Measurements from ENCODE around the gene CXCR6.

CXCR6 gene

GRCh38 chr3:45988362-45988761 lies 45.1 kb downstream of the CXCR6 start:
- no peak overlapping the region for H3K4me3 ChIP-seq (replicated peaks; ENCODE audit: low read depth, low read length)
- H3K36me3 ChIP-seq (ENCODE audit: control insufficient read depth, insufficient read depth, low read length) = peaks cover 5% of the 10 kb centered on the region
- no peak for DNase-seq (ENCODE audit: extremely low read depth, insufficient read length)
- H3K27me3 ChIP-seq (replicated peaks; ENCODE audit: control insufficient read depth, insufficient read depth, low read length) = no peaks in the 10 kb centered on the region
- TF ChIP-seq CTCF (IDR thresholded peaks at IDR 0.05; ENCODE audit: insufficient read depth, low read length, poor library complexity, severe bottlenecking) = no peak

- no peaks in the 10 kb centered on the region for H3K27me3 ChIP-seq (replicated peaks; ENCODE audit: control insufficient read depth, insufficient read depth, low read length)
- no peak overlapping the region for H3K4me3 ChIP-seq (replicated peaks; ENCODE audit: low read depth, low read length)
- H3K36me3 ChIP-seq (ENCODE audit: control insufficient read depth, insufficient read depth, low read length) = peaks cover 5% of the 10 kb centered on the region
- TF ChIP-seq CTCF (IDR thresholded peaks at IDR 0.05; ENCODE audit: insufficient read depth, low read length, poor library complexity, severe bottlenecking) = no peak
- no peak for DNase-seq (ENCODE audit: extremely low read depth, insufficient read length)
Measured at GRCh38 chr3:45988804-45989203, 45.5 kb downstream of the CXCR6 start.

- H3K4me3 ChIP-seq (replicated peaks; ENCODE audit: low read depth, low read length) = no peak overlapping the region
- no peak for TF ChIP-seq CTCF (IDR thresholded peaks at IDR 0.05; ENCODE audit: insufficient read depth, low read length, poor library complexity, severe bottlenecking)
- H3K27me3 ChIP-seq (replicated peaks; ENCODE audit: control insufficient read depth, insufficient read depth, low read length) = no peaks in the 10 kb centered on the region
- no peaks in the 10 kb centered on the region for H3K36me3 ChIP-seq (ENCODE audit: control insufficient read depth, insufficient read depth, low read length)
- DNase-seq (ENCODE audit: extremely low read depth, insufficient read length) = no peak
Measured at GRCh38 chr3:45990181-45990580, 46.9 kb downstream of the CXCR6 start.

GRCh38 chr3:45991341-45991740 lies 48.1 kb downstream of the CXCR6 start:
- no peaks in the 10 kb centered on the region for H3K36me3 ChIP-seq (ENCODE audit: control insufficient read depth, insufficient read depth, low read length)
- H3K4me3 ChIP-seq (replicated peaks; ENCODE audit: low read depth, low read length) = no peak overlapping the region
- DNase-seq (ENCODE audit: extremely low read depth, insufficient read length) = no peak
- H3K27me3 ChIP-seq (replicated peaks; ENCODE audit: control insufficient read depth, insufficient read depth, low read length) = no peaks in the 10 kb centered on the region
- no peak for TF ChIP-seq CTCF (IDR thresholded peaks at IDR 0.05; ENCODE audit: insufficient read depth, low read length, poor library complexity, severe bottlenecking)

GRCh38 chr3:45992133-45992729 lies 49.0 kb downstream of the CXCR6 start:
- no peaks in the 10 kb centered on the region for H3K36me3 ChIP-seq (ENCODE audit: control insufficient read depth, insufficient read depth, low read length)
- H3K4me3 ChIP-seq (replicated peaks; ENCODE audit: low read depth, low read length) = no peak overlapping the region
- no peak for DNase-seq (ENCODE audit: extremely low read depth, insufficient read length)
- no peaks in the 10 kb centered on the region for H3K27me3 ChIP-seq (replicated peaks; ENCODE audit: control insufficient read depth, insufficient read depth, low read length)
- TF ChIP-seq CTCF (IDR thresholded peaks at IDR 0.05; ENCODE audit: insufficient read depth, low read length, poor library complexity, severe bottlenecking) = no peak

GRCh38 chr3:45992821-45993221 lies 49.6 kb downstream of the CXCR6 start:
- no peak for DNase-seq (ENCODE audit: extremely low read depth, insufficient read length)
- H3K36me3 ChIP-seq (ENCODE audit: control insufficient read depth, insufficient read depth, low read length) = no peaks in the 10 kb centered on the region

More at GRCh38 chr3:45992821-45993221, 49.6 kb downstream of the CXCR6 start:
- no peak for TF ChIP-seq CTCF (IDR thresholded peaks at IDR 0.05; ENCODE audit: insufficient read depth, low read length, poor library complexity, severe bottlenecking)
- Histone ChIP-seq H3K27me3 (replicated peaks; ENCODE audit: control insufficient read depth, insufficient read depth, low read length) (no peaks in the 10 kb centered on the region), H3K4me3 (replicated peaks; ENCODE audit: low read depth, low read length) (no peak overlapping the region)

Measured in GM06990 (cell line).